HG03439 (cell line): ENCODE data around the gene N4BP3.
"Not testable (repeated sequence)": the region's sequence is repeated elsewhere in the genome, so short reads cannot be mapped to it uniquely, and the experiment has no call there.

Source experiments
- ATAC-seq: cut with Tn5 transposase; IDR thresholded peaks from one replicate; pipeline ENCODE4 v1.9.1; 2021; ENCODE audit warnings: mild to moderate bottlenecking, moderate library complexity; ENCODE audit not compliant: unreplicated experiment

N4BP3 gene

DNA sequence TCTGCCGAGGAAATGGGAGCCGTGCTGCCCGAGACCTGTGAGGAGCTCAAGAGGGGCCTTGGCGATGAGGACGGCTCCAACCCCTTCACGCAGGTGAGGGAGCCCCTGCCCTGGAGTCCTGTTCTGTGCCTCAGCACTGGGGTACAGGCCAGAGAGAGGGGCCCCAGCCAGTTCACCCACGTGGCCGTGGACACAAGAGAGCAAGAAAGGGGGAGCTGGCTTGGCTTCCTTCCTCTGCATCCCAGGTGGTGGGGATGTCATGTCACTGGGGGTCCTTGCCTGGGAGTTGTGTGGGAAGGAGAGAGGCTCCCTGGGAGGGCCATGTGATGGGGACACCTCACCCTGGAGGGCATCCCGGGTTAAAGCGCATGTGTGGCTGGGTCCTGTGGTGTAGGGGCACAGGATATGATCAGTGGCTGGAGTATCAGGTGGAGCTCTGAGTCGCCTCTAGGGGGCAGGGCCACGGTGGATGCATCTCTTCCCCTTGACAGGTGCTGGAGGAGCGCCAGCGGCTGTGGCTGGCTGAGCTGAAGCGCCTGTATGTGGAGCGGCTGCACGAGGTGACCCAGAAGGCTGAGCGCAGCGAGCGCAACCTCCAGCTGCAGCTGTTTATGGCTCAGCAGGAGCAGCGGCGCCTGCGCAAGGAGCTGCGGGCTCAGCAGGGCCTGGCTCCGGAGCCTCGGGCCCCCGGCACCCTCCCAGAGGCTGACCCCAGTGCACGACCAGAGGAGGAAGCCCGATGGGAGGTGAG, 7.5 kb downstream of the N4BP3 start:
- peak; percentile 80 for ATAC-seq

DNA sequence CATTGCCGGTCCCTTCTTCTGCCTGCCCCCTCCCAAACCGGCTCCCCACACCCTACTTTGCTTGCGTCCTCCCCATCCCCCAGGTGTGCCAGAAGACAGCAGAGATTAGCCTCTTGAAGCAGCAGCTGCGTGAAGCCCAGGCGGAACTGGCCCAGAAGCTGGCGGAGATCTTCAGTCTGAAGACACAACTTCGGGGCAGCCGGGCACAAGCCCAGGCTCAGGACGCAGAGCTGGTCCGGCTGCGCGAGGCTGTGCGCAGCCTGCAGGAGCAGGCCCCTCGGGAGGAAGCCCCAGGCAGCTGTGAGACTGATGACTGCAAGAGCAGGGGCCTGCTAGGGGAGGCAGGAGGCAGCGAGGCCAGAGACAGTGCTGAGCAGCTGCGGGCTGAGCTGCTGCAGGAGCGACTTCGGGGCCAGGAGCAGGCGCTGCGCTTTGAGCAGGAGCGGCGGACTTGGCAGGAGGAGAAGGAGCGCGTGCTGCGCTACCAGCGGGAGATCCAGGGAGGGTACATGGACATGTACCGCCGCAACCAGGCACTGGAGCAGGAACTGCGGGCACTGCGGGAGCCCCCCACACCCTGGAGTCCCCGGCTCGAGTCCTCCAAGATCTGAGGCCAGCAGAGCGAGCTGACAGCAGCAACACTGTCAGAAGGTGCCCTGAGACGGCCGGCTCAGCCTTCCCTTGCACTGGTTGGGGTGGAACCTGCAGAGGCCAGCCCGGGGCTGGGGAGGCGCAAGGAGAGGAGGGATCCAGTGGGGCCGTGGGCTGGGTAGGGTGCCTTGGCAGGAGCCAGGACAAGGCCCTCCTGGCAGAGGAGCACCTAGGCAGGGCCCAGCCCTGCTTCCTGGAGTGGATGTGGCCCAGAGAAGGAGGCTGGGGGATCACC, 8.3 kb downstream of the N4BP3 start:
- ATAC-seq, result no peak

DNA sequence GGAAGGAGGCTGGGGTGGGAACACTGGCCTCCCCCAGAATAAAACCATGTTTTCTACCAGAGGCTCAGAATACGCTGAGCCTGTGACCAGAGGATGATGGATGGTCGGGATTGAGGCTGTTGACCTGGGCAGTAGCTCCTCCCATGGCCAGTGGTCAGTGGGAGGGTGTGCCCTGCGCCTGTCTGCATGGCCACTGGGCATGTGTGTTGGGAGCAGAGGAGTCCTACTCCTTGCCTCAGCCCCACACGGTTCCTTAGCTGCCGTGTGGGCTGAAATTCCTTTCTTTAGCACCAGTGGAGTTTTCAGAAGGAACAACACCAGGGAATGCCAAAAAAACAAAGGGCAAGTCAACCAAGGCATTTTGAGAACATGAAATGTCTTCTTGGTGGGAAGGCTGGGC, 9.0 kb downstream of the N4BP3 start:
- ATAC-seq, result no peak

DNA sequence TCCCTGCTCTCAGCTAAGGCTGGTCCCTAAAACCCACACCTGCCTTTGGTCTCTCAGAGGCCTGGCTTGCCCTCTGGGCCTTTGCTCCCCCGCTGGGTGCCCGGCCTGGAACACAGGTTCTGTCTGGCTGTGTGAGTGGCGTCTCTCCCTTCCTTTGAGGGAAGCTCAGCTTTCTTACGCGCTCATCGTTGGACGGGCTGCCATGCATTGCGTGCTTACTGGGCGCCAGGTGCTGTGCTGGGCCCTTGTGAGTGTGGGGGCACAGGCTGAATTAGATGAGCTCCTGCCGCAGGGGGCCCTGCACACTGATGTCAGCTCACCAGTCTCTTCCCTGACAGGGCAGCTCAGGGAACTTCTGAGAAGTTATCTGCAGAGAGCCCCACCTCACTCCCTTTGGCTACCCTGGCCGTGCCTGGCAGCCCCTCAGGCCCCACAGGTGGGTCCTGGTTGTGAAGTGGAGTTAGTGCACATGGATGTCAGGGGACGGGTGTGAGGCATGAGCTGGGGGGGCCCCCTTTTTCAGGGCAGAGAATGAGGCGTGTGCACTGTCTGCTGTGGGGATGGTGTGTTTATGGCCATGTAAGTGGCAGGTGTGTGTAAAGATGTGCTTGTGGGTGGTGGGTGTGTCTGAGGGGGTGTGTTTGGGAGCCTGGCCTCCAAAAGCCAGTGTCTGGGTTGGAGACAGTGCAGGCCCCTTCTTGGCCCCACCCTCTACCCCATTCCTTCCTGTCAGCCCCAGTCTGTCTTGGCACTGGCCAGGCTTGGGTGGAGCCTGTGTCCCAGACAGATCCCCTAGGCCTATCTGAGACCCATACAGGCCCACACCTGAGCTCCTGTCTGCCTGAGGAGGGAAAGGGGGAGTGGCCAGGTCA, 10.0 kb downstream of the N4BP3 start:
- no peak for ATAC-seq

DNA sequence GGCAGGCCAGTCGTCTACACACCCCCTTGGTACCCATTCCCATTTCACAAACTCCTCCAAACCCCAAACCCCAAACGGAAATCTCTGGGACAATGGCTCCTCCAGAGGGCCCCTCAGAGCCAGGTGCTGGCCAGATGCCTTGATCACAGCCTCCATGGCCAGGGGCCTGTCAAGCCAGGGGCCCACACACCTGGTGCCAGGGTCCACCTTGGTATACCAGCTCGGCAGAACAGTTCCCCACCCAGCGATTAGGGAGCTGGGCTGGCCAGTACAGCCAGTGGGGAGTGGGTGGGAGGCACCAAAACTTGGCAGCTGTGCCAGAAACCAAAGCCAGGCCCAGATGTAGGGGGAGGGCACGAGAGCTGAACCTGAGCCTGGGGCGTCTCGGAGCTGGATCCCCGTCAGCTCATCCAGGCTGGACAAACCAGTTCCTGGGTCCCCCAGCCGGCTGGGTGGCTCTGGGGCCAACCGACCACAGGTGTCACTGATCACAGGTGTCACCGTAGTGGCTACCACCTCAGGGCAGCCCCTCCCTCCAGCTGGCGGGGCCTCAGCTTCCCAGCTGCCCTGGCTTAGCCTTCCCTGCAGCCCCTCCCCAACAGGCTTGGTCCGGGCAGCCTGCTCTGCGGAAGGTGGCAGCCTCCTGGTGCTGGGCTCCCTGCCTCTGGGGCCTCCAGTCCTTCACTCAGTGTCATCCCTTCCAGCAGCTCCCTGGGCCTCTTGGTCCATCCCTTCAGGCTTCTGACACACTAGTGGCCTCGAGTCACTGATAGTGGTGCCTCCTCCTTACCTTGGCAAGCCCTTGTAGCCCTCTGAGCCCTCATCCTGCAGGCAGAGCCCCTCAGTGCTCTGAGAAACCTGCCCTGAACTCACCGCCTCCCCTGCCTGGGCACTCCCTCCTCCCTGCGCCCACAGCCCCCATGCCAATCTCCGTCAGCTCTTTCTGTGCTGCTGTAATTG, 10.9 kb downstream of the N4BP3 start:
- no peak for ATAC-seq

DNA sequence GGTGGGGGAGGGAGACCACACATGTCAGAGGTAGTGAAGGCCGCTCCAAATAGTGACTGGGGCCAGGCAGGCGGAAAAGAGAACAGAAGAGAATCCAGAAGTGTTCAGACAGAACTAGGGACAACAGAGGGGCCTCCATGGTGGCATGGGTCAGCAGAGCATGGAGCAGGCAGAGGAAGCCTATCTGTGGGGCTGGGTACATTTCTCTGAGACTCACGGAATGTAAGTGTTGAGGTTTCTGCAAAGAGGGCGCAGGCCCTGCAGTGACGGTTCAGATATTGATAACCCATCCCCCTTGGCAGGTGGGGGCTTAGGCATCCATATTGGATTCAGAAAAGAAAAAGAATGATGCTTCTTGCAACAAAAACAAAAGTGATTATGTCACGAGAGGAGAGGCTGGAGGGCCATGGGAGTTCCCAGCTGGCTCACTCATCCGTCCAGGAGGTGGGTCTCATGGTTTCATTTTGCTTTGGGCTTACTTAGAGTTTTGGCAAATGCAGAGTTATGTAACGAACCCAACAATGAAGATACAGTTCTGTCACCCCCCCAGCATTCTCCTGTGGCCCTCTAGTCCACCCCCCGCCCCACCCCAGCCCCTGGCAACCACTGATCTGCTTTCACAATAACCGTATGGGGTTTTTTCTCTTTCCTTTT, 12.0 kb downstream of the N4BP3 start:
- ATAC-seq, result no peak

DNA sequence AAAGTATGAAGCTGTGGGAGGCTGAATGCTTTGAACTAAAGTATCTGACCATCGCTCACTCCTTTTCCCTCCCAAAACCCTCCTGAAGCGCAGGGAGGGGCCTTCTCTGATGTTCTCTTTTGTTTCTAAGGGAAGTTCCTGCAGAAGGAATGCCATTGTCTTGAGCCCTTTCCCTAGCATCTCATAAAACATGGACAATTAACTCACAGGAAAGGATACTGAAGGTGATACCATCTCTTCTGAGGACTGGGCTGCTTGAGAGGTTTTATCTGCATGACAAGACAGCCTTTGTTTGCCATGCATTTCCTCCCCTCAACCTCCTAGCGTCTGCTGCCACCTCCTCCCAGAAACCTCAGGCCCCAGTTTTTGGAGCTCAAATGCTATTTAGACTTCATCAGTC, 13.2 kb downstream of the N4BP3 start:
- no peak for ATAC-seq

DNA sequence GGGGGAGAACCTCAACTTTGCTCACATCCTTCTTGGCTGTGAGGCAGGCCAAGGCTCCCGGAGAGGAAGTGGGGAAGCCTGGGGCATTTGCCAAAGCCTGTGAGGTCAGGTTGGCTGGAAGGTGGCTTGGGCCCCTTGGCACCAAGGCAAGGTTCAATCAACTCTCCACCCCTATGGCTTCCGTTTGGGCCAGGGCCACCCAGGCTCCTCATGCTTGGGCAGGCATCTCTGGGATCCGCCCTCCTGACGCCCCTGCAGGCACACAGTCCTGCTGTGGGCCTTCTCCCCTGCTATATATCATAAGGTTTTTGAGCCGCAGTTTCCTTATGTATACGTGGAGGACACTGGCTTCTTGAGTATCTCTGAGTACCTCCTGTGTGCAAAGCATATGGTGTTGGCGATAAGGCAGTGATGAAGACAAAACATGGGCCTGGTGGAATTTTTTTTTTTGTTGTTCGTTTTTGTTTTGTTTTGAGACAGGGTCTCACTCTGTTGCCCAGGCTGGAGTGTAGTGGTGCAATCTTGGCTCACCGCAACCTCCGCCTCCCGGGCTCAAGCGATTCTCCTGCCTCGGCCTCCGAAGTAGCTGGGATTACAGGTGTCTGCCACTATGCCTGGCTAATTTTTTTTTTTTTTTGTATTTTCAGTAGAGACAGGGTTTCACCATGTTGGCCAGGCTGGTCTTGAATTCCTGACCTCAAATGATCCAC, 14.1 kb downstream of the N4BP3 start:
- not testable (repeated sequence) for ATAC-seq

DNA sequence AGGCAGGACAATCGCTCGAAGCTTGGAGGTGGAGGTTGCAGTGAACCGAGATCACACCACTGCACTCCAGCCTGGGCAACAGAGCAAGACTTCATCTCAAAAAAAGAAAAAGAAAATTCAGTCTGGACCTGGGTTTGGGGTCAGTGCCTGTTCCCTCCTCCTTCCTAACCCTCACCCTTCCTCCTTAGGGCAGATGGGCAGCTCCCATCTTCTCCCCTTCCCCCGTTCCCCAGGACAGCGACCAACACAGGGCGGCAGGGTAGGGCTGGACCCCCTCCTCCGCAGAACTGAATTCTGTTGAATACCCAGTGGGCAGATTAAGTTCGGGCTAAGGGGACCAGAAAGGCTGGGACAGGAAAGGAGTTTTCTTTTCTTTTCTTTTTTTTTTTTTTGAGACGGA, 16.0 kb downstream of the N4BP3 start:
- no peak for ATAC-seq

DNA sequence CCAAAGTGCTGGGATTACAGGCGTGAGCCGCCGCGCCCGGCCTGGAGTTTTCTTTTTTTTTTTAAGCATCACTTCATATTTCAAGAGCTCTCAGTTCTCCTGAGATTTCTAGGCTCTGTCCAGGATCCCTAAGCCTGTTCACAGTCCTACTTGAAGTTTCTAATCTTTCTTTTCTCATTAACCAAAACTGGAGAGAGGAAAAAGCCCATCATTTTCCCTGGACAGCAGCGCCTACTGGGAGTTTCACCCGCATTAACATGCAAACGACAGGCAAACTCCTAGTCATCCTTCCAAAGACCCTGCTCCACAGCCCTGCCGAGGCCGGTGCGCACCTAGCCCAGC, 16.9 kb downstream of the N4BP3 start:
- not testable (repeated sequence) for ATAC-seq

DNA sequence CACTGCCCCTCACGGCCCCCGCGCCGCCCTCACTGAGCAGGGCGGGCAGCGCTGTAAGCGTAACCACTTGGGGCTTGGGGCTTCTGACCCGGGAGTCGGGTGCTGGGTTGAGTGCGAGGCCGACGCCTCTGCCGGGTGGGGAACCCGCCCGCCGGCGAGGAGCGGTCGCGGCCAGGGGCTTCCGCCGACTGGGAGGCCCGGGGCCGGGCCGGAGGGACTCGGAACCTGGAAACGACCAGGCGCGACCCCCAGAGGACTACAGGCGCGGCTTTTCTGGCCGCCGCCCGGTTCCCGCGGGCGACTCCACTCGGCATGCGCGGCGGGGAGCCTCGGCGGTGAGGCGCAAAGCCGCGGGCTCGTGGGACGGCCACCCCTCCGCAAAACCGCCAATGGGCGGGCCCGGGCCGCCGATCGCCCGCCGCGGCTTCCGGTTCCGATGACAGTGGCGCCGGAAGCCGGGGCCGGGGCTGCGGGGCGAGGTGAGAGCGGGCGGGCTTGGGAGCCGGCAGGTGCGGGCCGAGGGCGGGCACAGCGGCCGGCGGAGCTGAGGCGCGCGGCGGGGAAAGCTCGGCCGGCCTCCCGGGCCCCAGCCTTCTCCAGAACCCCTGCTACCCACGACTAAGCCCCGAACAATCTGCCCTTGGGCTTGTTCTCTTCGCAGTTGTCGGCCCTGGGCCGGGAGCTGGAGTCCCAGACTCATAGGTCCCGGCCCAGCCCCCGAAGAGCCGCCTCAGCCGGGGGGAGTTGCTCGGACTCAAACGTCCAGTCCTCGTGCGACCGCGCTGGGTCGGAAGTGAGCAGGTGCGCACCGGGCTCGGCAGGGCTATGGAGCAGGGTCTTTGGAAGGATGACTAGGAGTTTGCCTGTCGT, 17.5 kb downstream of the N4BP3 start, which contains the start of gene RMND5B:
TSS of gene RMND5B (plus strand) at position 439 of the 870 bp plus-strand sequence. CDS start 7,106 bp downstream, outside the sequence.
- ATAC-seq, result peak; percentile 86

DNA sequence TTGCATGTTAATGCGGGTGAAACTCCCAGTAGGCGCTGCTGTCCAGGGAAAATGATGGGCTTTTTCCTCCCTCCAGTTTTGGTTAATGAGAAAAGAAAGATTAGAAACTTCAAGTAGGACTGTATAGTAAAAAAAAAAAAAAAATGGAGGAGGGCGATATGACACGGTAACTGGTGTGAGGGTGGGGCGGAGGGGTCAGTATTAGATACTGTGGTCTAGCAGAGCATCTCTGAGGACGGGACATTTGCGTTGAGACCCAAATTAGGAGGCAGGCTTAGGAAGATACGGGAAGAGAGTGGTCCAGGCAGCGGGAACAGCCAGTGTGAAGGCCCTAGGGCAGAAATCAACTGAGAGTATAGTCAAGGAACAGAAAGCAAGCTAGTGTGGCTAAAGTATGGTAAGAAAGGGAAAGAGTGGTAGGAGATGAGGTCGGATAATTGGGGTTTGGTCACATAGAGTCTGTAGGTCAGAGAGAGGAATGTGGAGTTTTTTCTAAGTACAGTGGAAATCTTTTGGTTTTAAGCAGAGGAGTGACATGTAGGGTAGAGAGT, 18.2 kb downstream of the N4BP3 start:
- ATAC-seq, result no peak

DNA sequence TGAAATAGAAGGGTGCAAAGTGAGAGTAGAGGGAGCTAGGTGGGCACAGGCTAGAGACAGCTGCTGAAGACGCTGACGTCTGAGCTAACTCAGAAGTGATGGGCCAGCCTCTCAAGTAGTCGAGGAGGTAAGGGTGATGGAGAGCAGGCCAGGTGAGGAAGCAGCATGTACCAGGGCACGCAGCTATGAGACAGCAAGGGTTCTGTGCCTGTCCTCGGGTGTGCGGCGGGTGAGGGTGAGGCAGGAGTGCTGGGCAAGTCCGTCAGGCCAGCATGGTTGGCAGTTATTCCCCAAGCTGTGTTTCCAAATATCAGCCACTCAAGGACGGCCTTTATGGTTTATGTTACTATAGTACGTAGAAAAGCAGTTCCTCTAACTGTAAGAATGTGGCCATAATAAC, 23.7 kb downstream of the N4BP3 start:
- ATAC-seq, result no peak

DNA sequence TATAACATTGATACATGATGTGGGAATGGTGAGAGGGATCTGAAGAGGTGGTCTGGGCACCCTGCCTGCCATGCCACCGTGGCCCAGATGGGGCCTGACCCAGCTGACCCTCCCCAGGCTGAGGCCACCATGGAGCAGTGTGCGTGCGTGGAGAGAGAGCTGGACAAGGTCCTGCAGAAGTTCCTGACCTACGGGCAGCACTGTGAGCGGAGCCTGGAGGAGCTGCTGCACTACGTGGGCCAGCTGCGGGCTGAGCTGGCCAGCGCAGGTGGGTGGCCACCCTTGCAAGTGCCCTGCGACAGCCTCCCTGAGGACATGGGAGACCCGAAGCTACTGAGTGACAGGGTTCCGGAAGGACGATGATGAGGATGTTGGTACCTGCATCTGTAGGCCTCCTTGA, 24.7 kb downstream of the N4BP3 start:
- no peak for ATAC-seq

DNA sequence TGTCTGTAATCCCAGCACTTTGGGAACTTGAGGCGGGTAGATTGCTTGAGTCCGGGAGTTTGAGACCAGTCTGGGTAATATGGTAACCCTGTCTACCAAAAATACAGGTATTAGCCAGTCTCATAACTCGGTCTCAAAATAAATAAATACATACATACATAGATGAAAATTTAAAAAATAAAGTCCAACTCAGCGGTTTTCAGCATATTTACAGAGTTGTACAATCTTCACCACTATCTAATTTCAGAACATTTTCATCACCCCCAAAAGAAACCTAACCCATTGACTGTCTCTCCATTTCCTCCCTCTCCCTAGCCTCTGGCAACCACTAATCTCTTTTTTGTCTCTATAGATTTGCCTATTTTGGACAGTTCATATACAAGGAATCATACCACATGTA, 28.2 kb downstream of the N4BP3 start:
- ATAC-seq, result no peak

DNA sequence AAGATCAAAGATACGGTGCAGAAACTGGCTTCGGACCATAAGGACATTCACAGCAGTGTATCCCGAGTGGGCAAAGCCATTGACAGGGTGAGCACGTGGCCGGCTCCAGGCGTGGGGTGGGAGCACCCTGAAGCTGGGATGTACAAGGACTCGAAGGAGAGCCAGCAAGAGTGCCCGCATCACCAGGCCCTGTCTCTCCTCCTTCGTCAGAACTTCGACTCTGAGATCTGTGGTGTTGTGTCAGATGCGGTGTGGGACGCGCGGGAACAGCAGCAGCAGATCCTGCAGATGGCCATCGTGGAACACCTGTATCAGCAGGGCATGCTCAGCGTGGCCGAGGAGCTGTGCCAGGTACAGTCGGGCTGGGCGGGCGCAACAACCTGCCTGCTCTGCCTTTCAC, 29.3 kb downstream of the N4BP3 start:
- ATAC-seq, result no peak

DNA sequence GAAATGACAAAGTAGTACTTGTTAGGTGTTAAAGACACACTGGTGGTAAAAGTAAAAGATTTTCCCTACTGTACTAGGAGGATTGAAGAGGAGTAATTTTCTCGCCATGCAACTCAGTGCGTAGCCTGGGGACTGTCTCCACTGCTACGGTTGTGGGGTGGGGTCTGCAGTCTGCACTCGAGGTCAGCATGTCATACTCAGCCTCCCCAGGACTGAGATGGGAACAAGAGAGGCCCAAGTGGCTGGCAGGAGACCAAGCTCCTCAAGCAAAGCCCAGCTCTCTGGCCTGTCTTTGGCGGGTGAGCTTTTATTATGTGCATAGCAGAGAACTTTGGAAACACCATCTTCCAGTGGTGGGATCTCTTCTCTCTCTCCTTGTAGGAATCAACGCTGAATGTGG, 29.9 kb downstream of the N4BP3 start:
- no peak for ATAC-seq

DNA sequence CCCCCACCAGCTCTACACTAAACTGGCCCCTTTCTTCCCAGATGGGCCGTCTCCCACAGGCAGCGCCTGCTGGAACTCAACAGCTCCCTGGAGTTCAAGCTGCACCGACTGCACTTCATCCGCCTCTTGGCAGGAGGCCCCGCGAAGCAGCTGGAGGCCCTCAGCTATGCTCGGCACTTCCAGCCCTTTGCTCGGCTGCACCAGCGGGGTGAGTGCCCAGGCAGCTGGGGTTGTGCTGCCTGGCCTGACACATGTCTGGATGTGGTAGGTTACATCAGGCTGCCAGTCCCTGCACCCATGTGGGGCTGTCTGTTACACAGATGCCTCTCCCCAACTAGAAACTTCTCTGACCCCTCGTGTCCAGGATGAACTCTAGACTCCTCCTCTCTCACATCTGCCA, 30.6 kb downstream of the N4BP3 start:
- no peak for ATAC-seq
